Measurements from ENCODE around the gene POMT1. TPM values are rescaled to one million over a fixed set of nuclear protein-coding genes. Genes with fewer than 3 reads are reported as not detected.

POMT1 gene
- 14.4 to 19.3 TPM (median 16.8 TPM) in 5 replicates for total RNA-seq (2022; extraction: Qiagen RNA extraction)

GRCh38 chr9:131502781-131503625, at the start of gene POMT1:
TSS of gene POMT1 (plus strand) at chr9:131502918. CDS start at chr9:131504219, 1,301 bp downstream.

GRCh38 chr9:131530920-131531832, 28.5 kb downstream of the POMT1 start, which contains the start of gene UCK1:
TSS of gene UCK1 (minus strand) at chr9:131531263. CDS start at chr9:131531174, 89 bp downstream.

GRCh38 chr9:131545003-131545785, 42.5 kb downstream of the POMT1 start, which contains the start of gene PRRT1B:
TSS of gene PRRT1B (plus strand) at chr9:131545523. CDS start at chr9:131545616, 93 bp downstream.

Other genes starting within 250 kb of the POMT1 start
- gene FAM78A, start 226.4 kb upstream of the POMT1 start, total RNA-seq (2022; extraction: Qiagen RNA extraction) = 0.32 to 0.69 TPM (median 0.42 TPM) in 5 replicates
- 0.07 to 0.08 TPM in 2 of 5 replicates, not detected in the others for gene PLPP7, start 213.2 kb upstream of the POMT1 start, total RNA-seq (2022; extraction: Qiagen RNA extraction)
- 50.9 to 75.5 TPM (median 73.2 TPM) in 5 replicates for gene PRRC2B, start 108.8 kb upstream of the POMT1 start, total RNA-seq (2022; extraction: Qiagen RNA extraction)
- gene UCK1, start 28.3 kb downstream of the POMT1 start, total RNA-seq (2022; extraction: Qiagen RNA extraction) = 19.1 to 24.5 TPM (median 22.4 TPM) in 5 replicates
- 0.52 to 0.70 TPM (median 0.58 TPM) in 5 replicates for gene PRRT1B, start 42.6 kb downstream of the POMT1 start, total RNA-seq (2022; extraction: Qiagen RNA extraction)
- 34.5 to 51.8 TPM (median 48.0 TPM) in 5 replicates for gene RAPGEF1, start 237.2 kb downstream of the POMT1 start, total RNA-seq (2022; extraction: Qiagen RNA extraction)

All from A549 treated with CORT108297 at 1 μM for 4 hours (cell line).